GM19023 (cell line): ENCODE results near the gene MAD2L1BP.

ENCODE experiments used
- ATAC-seq: cut with Tn5 transposase; IDR thresholded peaks from one replicate; pipeline ENCODE4 v1.9.1; 2021; ENCODE audit warnings: mild to moderate bottlenecking, moderate library complexity; ENCODE audit not compliant: unreplicated experiment

Gene MAD2L1BP

DNA sequence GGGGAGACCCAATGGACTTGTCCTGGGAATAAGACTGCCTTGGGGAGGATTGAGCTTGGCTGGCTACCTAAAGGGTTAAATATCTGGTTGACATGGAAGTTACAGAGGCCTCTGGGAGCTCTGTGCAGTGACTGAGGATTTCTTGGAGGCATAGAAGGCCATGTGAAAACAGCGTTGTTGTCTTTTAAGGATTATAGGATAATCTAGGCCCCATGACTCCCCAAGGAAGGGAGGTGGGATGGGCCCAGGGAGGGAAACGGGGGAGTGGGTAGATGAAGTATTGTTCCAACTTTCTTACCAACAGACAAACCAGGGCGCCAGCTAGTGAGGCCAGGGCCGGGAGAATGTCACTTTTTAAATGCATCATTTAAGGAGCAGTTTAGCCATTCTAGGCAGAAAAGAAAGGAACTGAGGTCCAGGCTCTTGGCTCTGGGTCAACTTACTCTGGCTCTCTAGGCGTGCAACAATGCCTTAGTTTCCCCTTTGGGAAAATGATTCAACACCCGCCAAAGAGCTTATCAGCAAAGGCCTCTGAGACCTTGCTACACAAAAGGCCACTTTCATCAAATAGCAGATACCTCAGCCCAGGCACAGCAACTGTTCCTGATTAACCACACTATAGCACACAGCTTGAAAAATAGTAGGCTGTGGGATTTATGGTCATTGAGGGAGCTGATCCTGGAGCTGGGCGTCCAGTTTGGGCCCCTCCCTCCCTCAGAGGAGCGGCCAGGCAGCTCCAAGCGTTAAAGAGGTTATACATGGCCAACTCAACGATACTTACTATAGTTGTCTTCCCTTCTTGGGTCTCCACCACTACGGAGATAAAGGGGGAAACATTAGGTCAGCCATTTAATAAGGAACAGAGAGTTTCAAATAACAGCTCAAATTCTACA lies 44.9 kb downstream of the MAD2L1BP start:
- no peak for ATAC-seq

DNA sequence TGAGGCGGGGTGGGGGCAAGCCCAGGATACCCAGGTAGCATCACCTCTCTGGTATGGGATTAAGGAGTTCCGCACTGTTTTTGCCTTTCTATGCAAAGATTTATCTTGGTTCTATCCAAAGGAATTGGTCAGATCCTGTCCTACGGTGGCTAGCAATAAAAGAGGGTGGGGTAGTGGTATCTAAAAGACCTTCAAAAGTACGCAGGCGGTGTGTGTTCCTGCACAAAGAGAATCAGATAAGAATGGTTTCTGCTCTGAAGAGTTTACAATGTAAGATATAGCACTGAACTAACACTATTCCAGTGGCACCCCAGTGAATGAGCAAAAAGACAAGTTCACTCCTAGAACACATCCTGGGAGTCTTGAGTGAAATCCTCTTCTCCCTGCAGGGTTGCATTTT lies 45.7 kb downstream of the MAD2L1BP start:
- no peak for ATAC-seq

GRCh38 chr6:43682724-43683429 lies 47.2 kb downstream of the MAD2L1BP start:
- no peak for ATAC-seq

- ATAC-seq, result no peak
These were observed 48.2 kb downstream of the MAD2L1BP start for GRCh38 chr6:43683708-43684455.

GRCh38 chr6:43687079-43687436 lies 51.4 kb downstream of the MAD2L1BP start:
- no peak for ATAC-seq

DNA sequence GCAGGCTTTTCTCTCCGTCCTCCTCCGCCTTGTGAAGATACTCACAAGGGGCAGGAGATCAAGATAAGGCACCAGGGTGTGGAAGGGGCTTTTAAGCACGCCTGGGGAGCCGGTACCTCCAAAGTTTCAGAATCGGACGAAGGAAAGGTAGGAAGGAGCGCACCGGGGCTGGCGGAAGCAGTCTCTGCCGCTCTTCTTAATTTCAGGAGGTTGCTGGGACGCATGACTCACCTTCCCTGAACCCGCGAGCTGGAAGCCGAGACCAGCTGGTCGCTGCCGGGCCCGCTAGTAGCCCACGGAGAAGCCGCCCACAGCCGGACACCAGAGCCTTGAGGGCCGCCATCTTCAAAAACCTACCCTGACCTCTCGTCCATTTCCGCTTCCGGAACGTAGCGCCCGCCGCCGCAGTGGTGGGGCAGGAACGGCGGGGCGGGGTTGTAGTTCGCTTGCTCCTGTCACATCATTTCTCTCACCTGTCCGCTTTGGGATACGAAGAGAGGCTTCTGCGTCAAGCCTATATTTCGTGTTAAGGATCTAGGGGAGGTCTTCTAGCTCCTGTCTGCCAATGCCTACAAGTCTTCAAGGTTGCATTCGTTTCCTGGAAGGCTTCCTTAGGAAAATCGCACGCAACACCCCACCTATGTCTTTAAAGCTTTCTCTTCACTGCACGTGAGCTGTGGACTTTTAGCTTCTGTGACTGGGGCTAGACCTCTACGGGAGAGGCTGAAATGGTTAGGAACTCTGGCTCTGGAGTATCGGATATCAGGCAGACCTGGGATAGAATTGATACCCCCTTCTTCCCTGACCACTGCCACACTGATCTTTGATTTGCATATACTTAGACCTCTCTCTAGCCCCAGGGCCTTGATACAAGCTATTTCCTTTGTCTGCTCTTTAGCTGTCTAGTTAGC lies 52.1 kb downstream of the MAD2L1BP start, which contains the start of gene MRPS18A:
MRPS18A (minus strand) TSS at position 355 of the 911 bp plus-strand sequence; CDS start at position 343, 12 bp downstream.
- peak; percentile 99 for ATAC-seq

- ATAC-seq, result no peak
These were observed 53.8 kb downstream of the MAD2L1BP start for GRCh38 chr6:43689421-43689820.
